ENCODE data around the gene DUSP10.

The DUSP10 gene

DNA sequence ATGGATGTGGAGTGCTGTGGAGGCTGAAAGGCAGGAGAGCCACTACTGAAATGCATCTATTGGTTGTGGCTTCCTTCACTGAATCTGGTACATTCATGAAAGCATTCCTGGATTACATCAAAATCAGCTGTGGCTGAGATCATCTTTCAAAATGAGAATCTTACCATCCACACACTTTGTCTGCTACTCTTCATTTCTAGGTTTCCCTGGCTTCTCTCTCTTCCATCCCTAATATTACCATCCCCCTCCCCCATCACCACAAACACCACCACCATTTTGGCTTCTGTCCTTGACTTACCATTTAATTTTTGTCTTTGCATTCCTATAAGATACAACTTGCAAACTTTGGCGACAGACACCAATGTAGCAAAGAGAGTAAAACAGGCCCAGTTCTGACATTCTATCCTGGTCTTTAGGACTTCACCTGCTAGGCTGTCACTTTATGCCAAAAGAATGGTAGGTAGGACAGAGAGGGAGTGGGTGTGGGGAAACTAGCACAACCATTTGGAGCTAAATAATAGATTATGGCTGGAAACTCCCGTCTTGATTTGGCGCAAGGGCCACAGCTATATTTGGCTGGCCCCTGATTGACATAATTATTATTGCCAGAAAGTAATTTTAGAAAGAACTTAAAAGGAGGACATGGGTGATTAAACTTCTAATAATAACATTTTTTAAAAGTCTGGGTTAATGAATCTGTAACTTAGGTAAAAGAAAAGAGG, 15.1 kb upstream of the DUSP10 start:
- Mint-ChIP-seq H3K4me3 (no peak overlapping the region), H3K27me3 (peaks cover 2% of the 10 kb centered on the region), H3K36me3 (ENCODE audit: low read depth) (no peaks in the 10 kb centered on the region), H3K9me3 (no peaks in the 10 kb centered on the region), H3K27ac (no peak overlapping the region), H3K4me1 (ENCODE audit: low read depth) (peaks cover 22% of the 10 kb centered on the region)
- intact Hi-C loops (cut with micrococcal nuclease): no loop called here

DNA sequence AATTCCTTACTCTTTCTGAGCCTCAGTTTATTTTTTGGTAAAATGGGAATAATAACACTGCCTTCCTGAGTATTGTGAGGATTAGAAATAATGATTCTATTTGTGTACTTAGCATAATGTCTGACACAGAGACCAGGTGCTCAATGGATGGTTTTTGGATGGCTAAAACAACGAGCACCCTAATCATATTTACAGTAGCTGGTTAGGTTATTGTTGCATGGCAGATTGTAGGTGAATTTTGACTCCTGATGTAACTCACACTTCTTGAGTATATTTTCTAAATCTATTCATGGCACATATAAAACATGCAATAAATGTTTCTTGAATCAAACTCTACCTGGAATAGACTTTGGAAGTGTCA, 11.9 kb upstream of the DUSP10 start:
- Mint-ChIP-seq H3K36me3 (ENCODE audit: low read depth) (no peaks in the 10 kb centered on the region), H3K4me1 (ENCODE audit: low read depth) (peaks cover 33% of the 10 kb centered on the region), H3K4me3 (no peak overlapping the region), H3K27ac (peak overlapping the region; percentile 72), H3K9me3 (no peaks in the 10 kb centered on the region), H3K27me3 (peaks cover 2% of the 10 kb centered on the region)
- intact Hi-C loops (cut with micrococcal nuclease): no loop called here

DNA sequence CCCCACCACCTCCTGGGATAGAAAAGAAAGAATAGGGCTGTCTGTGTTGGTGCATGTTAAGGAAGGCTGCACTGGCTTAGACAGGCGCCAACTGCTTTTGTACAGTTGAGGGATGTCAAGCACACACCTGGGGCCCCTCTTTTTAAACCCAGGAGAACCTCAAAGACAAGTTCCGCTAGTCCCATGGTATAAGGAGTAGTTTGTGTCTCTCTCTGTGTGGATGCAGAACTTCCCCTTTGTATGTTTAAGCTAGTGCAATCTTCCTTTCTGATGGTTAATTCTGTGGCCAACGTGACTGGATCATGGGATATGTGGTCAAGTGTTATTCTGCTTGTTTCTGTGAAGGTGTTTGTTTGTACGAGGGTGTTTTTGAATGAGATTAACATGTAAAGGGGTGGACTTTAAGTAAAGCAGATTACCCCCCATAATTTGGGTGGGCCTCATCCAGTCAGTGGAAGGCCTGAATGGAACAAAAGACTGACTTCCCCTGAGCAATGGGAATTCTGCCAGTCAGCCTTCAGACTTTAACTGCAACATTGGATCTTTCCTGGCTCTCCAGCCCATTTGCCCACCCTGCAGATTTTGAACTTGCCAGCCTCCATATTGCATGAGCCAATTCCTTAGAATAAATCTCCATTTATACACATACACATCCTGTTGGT, 9.5 kb upstream of the DUSP10 start:
- H3K36me3 Mint-ChIP-seq (ENCODE audit: low read depth): no peaks in the 10 kb centered on the region
- H3K9me3 Mint-ChIP-seq: no peaks in the 10 kb centered on the region
- peaks cover 28% of the 10 kb centered on the region for H3K4me1 Mint-ChIP-seq (ENCODE audit: low read depth)
- H3K27me3 Mint-ChIP-seq: peaks cover 2% of the 10 kb centered on the region
- intact Hi-C loops (cut with micrococcal nuclease): no loop called here
- H3K27ac Mint-ChIP-seq: no peak overlapping the region
- H3K4me3 Mint-ChIP-seq: no peak overlapping the region

DNA sequence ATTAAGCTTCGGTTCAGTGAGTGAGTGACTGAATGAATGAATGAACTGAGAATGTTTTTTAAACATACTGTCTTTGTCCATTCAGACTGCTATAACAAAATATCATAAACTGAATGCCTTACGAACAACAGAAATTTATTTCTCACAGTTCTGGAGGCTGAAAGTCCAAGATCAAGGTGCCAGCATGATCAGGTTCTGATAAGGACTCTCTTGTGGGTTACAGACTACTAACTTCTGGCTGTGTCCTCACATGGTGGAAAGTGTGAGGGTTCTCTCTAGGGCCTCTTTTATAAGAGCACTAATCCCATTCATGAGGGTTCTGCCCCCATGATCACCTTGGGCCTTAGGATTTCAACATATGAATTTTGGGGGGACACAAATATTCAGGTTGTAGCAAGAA, 7.1 kb upstream of the DUSP10 start:
- no peaks in the 10 kb centered on the region for H3K27me3 Mint-ChIP-seq
- intact Hi-C loops (cut with micrococcal nuclease): no loop called here
- H3K36me3 Mint-ChIP-seq (ENCODE audit: low read depth): no peaks in the 10 kb centered on the region
- no peaks in the 10 kb centered on the region for H3K9me3 Mint-ChIP-seq
- H3K4me3 Mint-ChIP-seq: no peak overlapping the region
- H3K27ac Mint-ChIP-seq: no peak overlapping the region
- peaks cover 19% of the 10 kb centered on the region for H3K4me1 Mint-ChIP-seq (ENCODE audit: low read depth)

DNA sequence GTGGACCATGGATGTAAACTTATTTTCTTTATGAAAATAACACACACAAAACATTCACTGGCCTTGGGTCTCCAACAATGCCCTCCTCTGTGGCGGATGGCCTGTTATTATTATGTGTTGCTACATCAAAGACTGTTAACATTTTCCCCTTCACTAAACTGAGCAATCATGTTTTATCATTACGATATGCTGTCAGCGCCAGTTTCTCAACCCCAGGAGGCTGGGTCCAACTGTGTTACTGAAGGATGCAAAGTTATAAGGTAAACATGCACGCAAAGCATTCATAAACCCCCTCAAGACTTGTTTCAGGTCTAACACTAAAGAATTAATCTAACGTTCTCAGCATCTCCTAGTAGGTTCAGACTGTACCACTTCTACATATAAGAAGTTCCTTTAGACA, 6.0 kb upstream of the DUSP10 start:
- Mint-ChIP-seq H3K27me3 (no peaks in the 10 kb centered on the region), H3K36me3 (ENCODE audit: low read depth) (no peaks in the 10 kb centered on the region), H3K9me3 (no peaks in the 10 kb centered on the region), H3K4me3 (no peak overlapping the region), H3K27ac (no peak overlapping the region), H3K4me1 (ENCODE audit: low read depth) (peaks cover 23% of the 10 kb centered on the region)
- intact Hi-C loops (cut with micrococcal nuclease): no loop called here

DNA sequence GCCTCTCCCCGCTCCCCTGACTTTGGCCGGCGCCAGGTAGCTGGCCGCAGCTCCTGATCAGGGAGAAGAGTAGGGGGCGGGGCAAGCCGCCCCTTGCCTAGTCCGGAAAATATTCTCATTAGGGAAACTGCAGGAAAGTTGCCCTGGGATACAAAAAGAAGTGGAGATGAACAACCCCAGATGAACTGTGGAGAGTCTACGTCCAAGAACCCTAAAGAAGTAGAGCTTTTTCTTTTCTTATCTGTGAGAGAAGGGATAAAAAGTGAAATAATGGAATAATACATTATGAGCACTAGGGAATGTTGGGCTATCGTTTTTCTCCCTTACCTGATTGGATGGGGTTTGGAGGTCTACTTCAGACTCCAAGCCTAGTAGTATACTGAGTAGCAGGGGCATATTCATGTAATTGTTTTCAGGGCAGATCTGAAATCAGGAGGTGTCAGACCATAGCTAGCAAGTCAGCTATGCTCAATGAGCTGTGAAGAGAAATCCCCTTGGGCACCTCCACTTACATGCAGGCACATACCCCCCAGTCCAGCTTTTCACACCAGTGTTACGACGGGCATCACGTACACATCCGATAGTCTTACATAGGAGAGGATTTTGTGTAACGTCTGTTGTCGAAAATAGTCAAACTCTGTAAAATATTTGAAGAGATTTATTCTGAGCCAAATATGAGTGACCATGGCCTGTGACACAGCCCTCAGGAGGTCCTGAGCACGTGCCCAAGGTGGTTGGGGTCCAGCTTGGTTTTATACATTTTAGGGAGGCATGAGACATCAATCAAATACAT, 1.7 kb upstream of the DUSP10 start:
- no peak overlapping the region for H3K4me3 Mint-ChIP-seq
- intact Hi-C loops (cut with micrococcal nuclease): loop anchor here (5.0 kb wide), 1 partner anchor 201 kb away; no protein-coding TSS in a partner anchor
- H3K27me3 Mint-ChIP-seq: no peaks in the 10 kb centered on the region
- no peaks in the 10 kb centered on the region for H3K9me3 Mint-ChIP-seq
- peaks cover 10% of the 10 kb centered on the region for H3K36me3 Mint-ChIP-seq (ENCODE audit: low read depth)
- no peak overlapping the region for H3K27ac Mint-ChIP-seq
- H3K4me1 Mint-ChIP-seq (ENCODE audit: low read depth): peaks cover 12% of the 10 kb centered on the region

DNA sequence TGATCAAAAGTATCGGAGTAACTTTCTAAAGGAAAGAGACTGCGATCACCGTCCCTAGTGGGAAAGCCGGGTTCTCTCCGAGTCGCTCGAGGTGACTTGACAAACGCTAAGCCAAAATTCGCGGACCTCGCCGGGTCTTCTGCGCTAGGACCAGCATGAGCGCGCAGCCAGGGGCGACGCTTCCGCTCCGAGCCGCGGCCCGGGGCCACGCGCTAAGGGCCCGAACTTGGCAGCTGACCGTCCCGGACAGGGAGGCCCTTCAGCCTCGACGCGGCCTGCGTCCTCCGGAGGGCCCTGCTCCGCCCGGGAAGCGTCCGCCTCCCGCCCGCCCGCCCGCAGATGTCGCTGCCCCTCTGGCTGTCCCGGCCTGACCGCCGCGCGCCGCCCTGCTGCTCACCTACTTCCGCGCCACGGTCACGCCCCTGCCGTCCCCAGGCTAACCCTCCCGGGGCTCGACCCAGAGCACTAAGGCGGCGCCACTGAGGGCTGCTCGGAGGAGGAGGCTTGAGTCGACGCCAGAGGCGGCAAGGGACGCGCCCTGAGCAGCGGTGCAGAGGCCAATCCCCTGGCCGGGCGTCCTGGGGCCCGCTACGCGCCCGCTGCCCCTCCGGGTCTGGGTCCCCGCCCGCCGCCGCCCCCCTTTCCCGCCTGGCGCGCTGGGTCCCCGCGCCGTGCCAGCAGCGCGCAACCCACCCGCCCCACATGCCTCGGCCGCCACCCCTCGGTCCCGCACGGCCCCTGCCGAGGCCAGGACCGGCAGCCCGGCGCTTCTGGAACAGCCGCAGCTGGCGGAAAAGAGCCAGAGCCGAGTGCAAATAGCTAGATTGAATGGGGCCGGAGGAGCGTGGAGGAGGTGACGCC, 896 bp upstream of the DUSP10 start:
- Mint-ChIP-seq H3K4me1 (ENCODE audit: low read depth) (peaks cover 15% of the 10 kb centered on the region), H3K9me3 (no peaks in the 10 kb centered on the region), H3K4me3 (no peak overlapping the region), H3K27me3 (no peaks in the 10 kb centered on the region), H3K36me3 (ENCODE audit: low read depth) (peaks cover 18% of the 10 kb centered on the region), H3K27ac (no peak overlapping the region)
- intact Hi-C loops (cut with micrococcal nuclease): loop anchor here (1.0 to 5.0 kb wide), 2 partner anchors 34 to 200 kb away; no protein-coding TSS in a partner anchor

DNA sequence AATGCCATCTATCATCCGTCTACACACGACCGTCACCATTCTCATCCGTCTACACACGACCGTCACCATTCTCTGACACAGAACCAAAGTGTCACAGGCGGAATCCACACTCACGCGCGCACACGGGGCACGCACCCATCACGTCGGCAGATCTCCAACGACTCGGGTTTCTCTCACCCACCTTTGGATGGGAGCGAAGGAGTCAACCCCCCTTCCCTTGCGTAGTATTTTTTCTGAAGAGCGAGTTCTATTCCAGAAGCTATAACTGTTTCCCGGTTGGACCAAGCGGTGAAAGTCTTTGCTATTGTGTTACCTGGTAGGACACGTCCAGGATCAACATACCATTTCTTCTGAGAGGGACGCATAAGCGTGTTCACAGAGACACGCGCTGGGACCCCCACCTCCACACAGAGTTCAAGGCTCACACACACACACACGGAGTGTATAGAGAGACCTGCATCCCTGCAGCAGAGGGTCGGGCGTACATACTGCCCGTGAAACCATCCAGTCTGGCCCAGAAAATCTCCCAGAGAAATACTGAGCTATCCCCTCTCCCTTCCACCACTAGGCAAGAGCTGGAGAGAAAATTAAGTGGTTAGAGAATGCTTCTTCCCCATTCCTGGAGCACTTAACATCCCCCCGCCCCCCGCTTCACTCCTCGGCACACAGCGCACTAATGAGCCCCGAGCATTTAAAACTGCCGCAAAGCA, 741 bp downstream of the DUSP10 start:
- Mint-ChIP-seq H3K9me3 (no peaks in the 10 kb centered on the region), H3K4me1 (ENCODE audit: low read depth) (peaks cover 31% of the 10 kb centered on the region), H3K36me3 (ENCODE audit: low read depth) (peaks cover 33% of the 10 kb centered on the region), H3K4me3 (no peak overlapping the region), H3K27ac (no peak overlapping the region), H3K27me3 (no peaks in the 10 kb centered on the region)
- intact Hi-C loops (cut with micrococcal nuclease): loop anchor here (1.0 to 5.0 kb wide), 3 partner anchors 16 to 199 kb away; no protein-coding TSS in a partner anchor

DNA sequence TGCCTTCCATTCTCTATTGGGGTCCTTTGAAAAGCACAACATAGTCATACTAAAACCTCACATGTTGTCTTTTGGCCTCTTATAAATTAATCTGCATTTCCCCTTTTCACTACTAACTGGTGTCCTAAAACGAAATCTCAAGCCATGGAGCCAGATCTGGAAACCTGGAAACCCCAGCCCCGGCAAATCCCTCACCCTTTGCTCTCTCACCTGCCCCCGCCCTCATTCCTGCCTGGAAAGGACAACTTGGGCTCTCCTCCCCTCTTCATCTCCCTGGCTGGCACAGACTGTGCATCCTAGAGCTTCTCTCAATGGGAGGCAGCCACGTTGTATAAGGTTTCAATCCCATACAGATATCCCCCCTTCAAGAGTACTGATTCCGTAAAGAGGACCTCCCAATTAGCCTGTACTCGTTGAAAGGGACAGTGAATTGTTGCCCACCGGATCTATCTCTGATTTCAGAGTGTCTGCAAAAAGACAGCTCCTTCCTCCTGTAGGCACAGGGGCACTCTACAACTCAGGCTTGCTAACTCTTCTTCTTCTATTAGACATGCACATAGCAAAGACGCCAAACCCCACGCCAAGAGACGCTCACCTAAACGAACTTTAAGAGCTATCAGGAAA, 1.4 kb downstream of the DUSP10 start:
- no peak overlapping the region for H3K4me3 Mint-ChIP-seq
- no peaks in the 10 kb centered on the region for H3K9me3 Mint-ChIP-seq
- H3K36me3 Mint-ChIP-seq (ENCODE audit: low read depth): peaks cover 33% of the 10 kb centered on the region
- intact Hi-C loops (cut with micrococcal nuclease): loop anchor here (2.0 to 5.0 kb wide), 2 partner anchors 16 to 198 kb away; no protein-coding TSS in a partner anchor
- no peaks in the 10 kb centered on the region for H3K27me3 Mint-ChIP-seq
- peaks cover 36% of the 10 kb centered on the region for H3K4me1 Mint-ChIP-seq (ENCODE audit: low read depth)
- no peak overlapping the region for H3K27ac Mint-ChIP-seq

DNA sequence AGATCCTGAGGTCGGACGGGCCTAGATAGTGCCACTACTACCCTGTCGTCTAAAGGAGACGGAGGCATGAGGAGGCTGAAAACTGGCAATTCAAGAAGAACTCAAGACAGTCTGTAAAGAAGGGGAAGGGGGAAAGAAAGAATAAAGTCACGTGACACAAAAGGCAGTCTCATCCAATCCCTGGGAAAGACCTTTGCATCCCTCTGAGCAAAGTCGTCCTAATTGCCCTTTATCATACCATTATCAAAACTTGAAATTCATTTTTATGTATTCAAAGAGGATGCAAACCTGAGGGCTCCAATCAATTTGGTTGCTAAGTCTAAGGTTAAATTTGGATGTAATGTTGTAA, 2.2 kb downstream of the DUSP10 start:
- intact Hi-C loops (cut with micrococcal nuclease): loop anchor here (2.0 to 5.0 kb wide), 3 partner anchors 15 to 197 kb away; no protein-coding TSS in a partner anchor
- Mint-ChIP-seq H3K9me3 (no peaks in the 10 kb centered on the region), H3K4me3 (no peak overlapping the region), H3K27me3 (no peaks in the 10 kb centered on the region), H3K27ac (no peak overlapping the region), H3K4me1 (ENCODE audit: low read depth) (peaks cover 42% of the 10 kb centered on the region), H3K36me3 (ENCODE audit: low read depth) (peaks cover 33% of the 10 kb centered on the region)

DNA sequence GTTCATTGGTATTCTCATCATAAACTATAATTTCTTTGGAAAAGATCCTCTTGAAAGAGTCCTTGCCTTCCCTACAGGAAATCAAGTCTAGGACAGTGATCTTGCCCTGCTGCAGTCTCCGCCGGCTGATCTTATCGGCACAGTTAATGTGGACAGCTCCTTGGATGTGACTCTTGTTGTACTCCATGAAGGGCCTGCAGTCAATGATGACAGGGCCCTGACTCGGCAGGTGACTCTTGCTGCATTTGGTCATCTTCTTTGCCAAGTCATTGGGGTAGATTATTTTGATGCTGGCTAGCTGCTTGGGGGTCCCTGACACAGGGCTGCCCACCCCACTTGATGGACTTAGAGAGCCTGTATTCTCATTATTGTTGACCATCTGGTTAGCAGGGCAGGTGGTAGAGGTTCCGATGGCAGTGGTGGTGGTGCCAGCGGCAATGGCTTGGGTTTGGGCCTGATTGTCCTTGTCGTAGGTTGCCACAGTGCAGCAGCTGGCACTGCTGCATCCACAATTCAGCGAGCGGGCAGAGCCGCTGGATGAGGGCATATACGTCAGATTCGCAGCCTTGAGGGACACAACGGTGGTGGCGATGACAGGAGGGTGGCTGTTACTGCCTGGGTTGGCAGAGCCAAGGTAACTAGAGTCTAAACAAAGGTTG, 2.7 kb downstream of the DUSP10 start:
- intact Hi-C loops (cut with micrococcal nuclease): loop anchor here (5.0 kb wide), 1 partner anchor 82 kb away; no protein-coding TSS in a partner anchor
- Mint-ChIP-seq H3K9me3 (no peaks in the 10 kb centered on the region), H3K27ac (no peak overlapping the region), H3K36me3 (ENCODE audit: low read depth) (peaks cover 33% of the 10 kb centered on the region), H3K27me3 (no peaks in the 10 kb centered on the region), H3K4me1 (ENCODE audit: low read depth) (peaks cover 46% of the 10 kb centered on the region), H3K4me3 (no peak overlapping the region)

DNA sequence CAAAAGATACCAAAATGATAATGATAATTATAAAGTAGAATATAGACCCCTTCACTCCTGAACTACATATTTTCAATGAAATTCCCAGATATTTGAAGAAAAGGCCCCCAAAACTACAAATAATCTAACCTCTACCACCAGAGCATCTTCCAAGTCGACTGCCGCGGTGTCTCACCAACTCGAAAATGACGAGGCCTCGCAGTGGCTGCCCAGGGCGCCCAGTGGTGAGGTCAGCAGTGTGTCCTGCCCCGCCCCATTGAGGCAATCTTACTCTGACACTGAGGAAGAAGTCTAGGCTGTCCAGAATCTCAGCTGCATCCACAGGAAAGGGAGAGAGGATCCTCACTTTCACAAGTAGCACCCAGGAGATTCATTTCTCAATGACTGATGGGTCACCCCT, 5.2 kb downstream of the DUSP10 start:
- intact Hi-C loops (cut with micrococcal nuclease): loop anchor here (5.0 kb wide), 1 partner anchor 79 kb away; no protein-coding TSS in a partner anchor
- Mint-ChIP-seq H3K27ac (no peak overlapping the region), H3K27me3 (no peaks in the 10 kb centered on the region), H3K9me3 (no peaks in the 10 kb centered on the region), H3K4me1 (ENCODE audit: low read depth) (peaks cover 48% of the 10 kb centered on the region), H3K36me3 (ENCODE audit: low read depth) (peaks cover 33% of the 10 kb centered on the region), H3K4me3 (no peak overlapping the region)
